HepG2 (cell line): ENCODE measurements around the gene SLC22A14. TPM values are rescaled to one million over a fixed set of nuclear protein-coding genes. Genes with fewer than 3 reads are reported as not detected.

Experiments used
- CEBPZ ChIP-seq: IDR thresholded peaks from 2 replicates; pipeline ENCODE4 v1.6.1; 2012; ENCODE audit warnings: low read length, improper control_type of control experiment
- GATA4 ChIP-seq: sonication (generic); IDR thresholded peaks from 2 replicates; pipeline ENCODE4 v1.6.1; 2016; ENCODE audit warnings: antibody characterized with exemption, low read depth, borderline replicate concordance
- HMG20B ChIP-seq: conservative IDR thresholded peaks from 2 replicates; pipeline ENCODE4 v1.6.1; 2016; ENCODE audit warnings: missing genetic modification reagents, missing compliant biosample characterization
- SNAPC4 ChIP-seq: sonication (generic); formaldehyde crosslinking; IDR thresholded peaks from 2 replicates; pipeline ENCODE4 v1.4.0; 2020; ENCODE audit warnings: mild to moderate bottlenecking, missing genetic modification reagents
- USF2 ChIP-seq, 2 experiments: sonication (generic) in 1 of 2; formaldehyde crosslinking in 1 of 2; IDR thresholded peaks; 2 replicates each; pipeline versions ENCODE4 v1.5.1 to v1.6.1; 2011 to 2020; ENCODE audit warnings: borderline replicate concordance in 1 of 2, low read depth in 1 of 2, low read length in 1 of 2, mild to moderate bottlenecking in 1 of 2, missing genetic modification reagents in 1 of 2, moderate library complexity in 1 of 2
- ZNF710 ChIP-seq: sonication (generic); formaldehyde crosslinking; IDR thresholded peaks from 2 replicates; pipeline ENCODE4 v1.5.0; 2020; ENCODE audit warnings: mild to moderate bottlenecking, missing genetic modification reagents, borderline replicate concordance
- ZNF746 ChIP-seq: sonication (generic); formaldehyde crosslinking; IDR thresholded peaks from 2 replicates; pipeline ENCODE4 v1.8.0; 2022; ENCODE audit warnings: mild to moderate bottlenecking, missing genetic modification reagents
- polyA plus RNA-seq, 8 experiments: library from polyadenylated mRNA; depleted of rRNA in 3 of 8; stranded (reverse) in 7 of 8; unstranded in 1 of 8; fragments of >200 nt; fragmentation: Illumina TruSeq in 4 of 8; extraction: Trizol in 4 of 8; gene quantifications; 2 replicates each; pipeline versions ENCODE4 v1.2.1 to v1.2.3, GENCODE V29; 2011 to 2016; ENCODE audit warnings: low read depth in 4 of 8, missing spikeins in 1 of 8, mixed read lengths in 1 of 8; ENCODE audit not compliant: insufficient read depth in 1 of 8
- total RNA-seq, 5 experiments: library from RNA; depleted of rRNA; stranded (reverse); fragments of >200 nt; fragmentation: Illumina TruSeq; extraction: Trizol; gene quantifications; 2 replicates each; pipeline ENCODE4 v1.2.3, GENCODE V29; 2016; ENCODE audit warnings: low read depth in 1 of 5

Gene SLC22A14
- total and polyA plus RNA-seq, 2 of the 13 experiments (the other 11 are each of a cell fraction or from before 2014, with no cell fraction given), result 0.03 TPM; not detected in 1

GRCh38 chr3:38268087-38268486 lies 14.0 kb upstream of the SLC22A14 start (continued):
- no peak for TF ChIP-seq USF2 (IDR thresholded peaks at IDR 0.05; ENCODE audit: low read depth, low read length)
- TF ChIP-seq USF2 (CRISPR knock-in tag; IDR thresholded peaks at IDR 0.05; ENCODE audit: borderline replicate concordance), result no peak
- TF ChIP-seq SNAPC4 (CRISPR knock-in tag), result no peak
- no peak for TF ChIP-seq CEBPZ
- TF ChIP-seq ZNF710 (CRISPR knock-in tag), result no peak
- TF ChIP-seq ZNF746 (CRISPR knock-in tag), result no peak
- TF ChIP-seq GATA4, result no peak
- no peak for TF ChIP-seq HMG20B (CRISPR knock-in tag)
